HL-60 (cell line): ENCODE measurements around the gene EPHA2.

ENCODE experiments used
- DNase-seq, 2 experiments: peaks; one replicate each; pipeline ENCODE4 v3.0.0-alpha.2; 2010 to 2020; ENCODE audit warnings: low read depth in 1 of 2, low spot score in 1 of 2
- H3K27ac ChIP-seq: fragments of 250-450 bp; sonication (Bioruptor Pico); replicated peaks from 2 replicates; pipeline ENCODE4 v1.5.1; 2020; ENCODE audit warnings: mild to moderate bottlenecking, moderate library complexity
- H3K27me3 ChIP-seq: fragments of 250-450 bp; sonication (Bioruptor Pico); 2 replicates; pipeline ENCODE4 v1.5.1; 2021; ENCODE audit warnings: mild to moderate bottlenecking, moderate library complexity; ENCODE audit not compliant: insufficient read depth, poor library complexity, severe bottlenecking
- H3K4me3 ChIP-seq: replicated peaks from 2 replicates; pipeline ENCODE4 v1.5.1; 2011; ENCODE audit warnings: mild to moderate bottlenecking, control low read depth, low read length; ENCODE audit not compliant: insufficient read depth
- GABPA ChIP-seq: IDR thresholded peaks from 2 replicates; pipeline ENCODE4 v1.6.1; 2012; ENCODE audit warnings: low read depth
- POLR2AphosphoS5 ChIP-seq: IDR thresholded peaks from 2 replicates; pipeline ENCODE4 v1.6.1; 2012; ENCODE audit warnings: low read depth
- SPI1 ChIP-seq: IDR thresholded peaks from 2 replicates; pipeline ENCODE4 v1.6.1; 2012; ENCODE audit warnings: low read depth, mild to moderate bottlenecking, borderline replicate concordance
- TF ChIP-seq, protein P1 (sequence below): IDR thresholded peaks from 2 replicates; pipeline ENCODE4 v1.6.1; 2012; ENCODE audit warnings: low read depth; ENCODE audit not compliant: insufficient replicate concordance
- TF ChIP-seq, protein P2 (sequence below): IDR thresholded peaks from one replicate; pipeline ENCODE4 v1.5.1; 2011; ENCODE audit warnings: low read length, control low read depth, inconsistent platforms; ENCODE audit not compliant: insufficient read depth

Gene EPHA2

DNA sequence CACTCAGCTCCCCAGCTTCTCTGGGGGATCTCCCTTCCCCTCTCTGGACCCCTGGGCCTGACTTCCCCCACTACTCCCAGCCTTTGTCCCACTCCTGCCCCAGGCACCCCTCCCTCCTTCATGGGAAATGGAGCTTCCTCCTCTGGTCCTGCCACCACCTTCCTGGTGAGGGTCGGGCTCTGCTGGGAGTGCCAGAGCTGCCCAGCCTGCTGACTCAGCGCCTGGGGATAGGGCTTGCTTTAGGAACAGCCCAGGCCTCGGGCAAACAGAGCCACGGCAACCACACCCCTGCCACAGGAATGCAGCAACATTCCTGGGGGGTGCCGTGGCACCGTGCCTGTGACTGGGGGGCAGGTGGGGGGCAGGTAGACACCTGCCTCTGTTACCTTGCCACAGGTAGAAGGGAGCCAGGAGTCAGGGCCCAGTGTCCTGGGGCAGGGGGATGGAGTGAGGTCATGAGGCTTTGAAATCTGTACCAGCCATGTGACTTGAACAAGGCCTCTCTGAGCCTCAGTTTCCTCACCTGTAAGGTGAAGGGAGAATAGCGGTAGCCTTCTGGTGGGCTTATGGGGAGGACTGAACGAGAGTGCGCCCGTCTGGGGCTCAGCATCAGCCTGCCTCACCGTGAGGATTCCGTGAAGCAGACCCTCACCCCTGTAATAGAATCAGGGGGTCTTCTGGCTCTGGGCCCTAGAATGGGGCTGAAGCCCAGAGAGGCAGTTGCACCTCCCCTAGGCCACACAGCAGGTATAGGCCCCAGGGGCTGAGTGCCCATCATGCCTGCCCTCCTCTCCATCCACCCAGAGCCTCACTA, 17.8 kb upstream of the EPHA2 start:
- peaks cover 12% of the 10 kb centered on the region for H3K27me3 ChIP-seq
- TF ChIP-seq, protein P1, sequence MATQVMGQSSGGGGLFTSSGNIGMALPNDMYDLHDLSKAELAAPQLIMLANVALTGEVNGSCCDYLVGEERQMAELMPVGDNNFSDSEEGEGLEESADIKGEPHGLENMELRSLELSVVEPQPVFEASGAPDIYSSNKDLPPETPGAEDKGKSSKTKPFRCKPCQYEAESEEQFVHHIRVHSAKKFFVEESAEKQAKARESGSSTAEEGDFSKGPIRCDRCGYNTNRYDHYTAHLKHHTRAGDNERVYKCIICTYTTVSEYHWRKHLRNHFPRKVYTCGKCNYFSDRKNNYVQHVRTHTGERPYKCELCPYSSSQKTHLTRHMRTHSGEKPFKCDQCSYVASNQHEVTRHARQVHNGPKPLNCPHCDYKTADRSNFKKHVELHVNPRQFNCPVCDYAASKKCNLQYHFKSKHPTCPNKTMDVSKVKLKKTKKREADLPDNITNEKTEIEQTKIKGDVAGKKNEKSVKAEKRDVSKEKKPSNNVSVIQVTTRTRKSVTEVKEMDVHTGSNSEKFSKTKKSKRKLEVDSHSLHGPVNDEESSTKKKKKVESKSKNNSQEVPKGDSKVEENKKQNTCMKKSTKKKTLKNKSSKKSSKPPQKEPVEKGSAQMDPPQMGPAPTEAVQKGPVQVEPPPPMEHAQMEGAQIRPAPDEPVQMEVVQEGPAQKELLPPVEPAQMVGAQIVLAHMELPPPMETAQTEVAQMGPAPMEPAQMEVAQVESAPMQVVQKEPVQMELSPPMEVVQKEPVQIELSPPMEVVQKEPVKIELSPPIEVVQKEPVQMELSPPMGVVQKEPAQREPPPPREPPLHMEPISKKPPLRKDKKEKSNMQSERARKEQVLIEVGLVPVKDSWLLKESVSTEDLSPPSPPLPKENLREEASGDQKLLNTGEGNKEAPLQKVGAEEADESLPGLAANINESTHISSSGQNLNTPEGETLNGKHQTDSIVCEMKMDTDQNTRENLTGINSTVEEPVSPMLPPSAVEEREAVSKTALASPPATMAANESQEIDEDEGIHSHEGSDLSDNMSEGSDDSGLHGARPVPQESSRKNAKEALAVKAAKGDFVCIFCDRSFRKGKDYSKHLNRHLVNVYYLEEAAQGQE: no peak
- no peak for TF ChIP-seq GABPA
- no peak for TF ChIP-seq POLR2AphosphoS5
- no peak for TF ChIP-seq SPI1
- TF ChIP-seq, protein P2, sequence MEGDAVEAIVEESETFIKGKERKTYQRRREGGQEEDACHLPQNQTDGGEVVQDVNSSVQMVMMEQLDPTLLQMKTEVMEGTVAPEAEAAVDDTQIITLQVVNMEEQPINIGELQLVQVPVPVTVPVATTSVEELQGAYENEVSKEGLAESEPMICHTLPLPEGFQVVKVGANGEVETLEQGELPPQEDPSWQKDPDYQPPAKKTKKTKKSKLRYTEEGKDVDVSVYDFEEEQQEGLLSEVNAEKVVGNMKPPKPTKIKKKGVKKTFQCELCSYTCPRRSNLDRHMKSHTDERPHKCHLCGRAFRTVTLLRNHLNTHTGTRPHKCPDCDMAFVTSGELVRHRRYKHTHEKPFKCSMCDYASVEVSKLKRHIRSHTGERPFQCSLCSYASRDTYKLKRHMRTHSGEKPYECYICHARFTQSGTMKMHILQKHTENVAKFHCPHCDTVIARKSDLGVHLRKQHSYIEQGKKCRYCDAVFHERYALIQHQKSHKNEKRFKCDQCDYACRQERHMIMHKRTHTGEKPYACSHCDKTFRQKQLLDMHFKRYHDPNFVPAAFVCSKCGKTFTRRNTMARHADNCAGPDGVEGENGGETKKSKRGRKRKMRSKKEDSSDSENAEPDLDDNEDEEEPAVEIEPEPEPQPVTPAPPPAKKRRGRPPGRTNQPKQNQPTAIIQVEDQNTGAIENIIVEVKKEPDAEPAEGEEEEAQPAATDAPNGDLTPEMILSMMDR: no peak
- no peak overlapping the region for H3K4me3 ChIP-seq
- DNase-seq: peak; percentile 35 to 54
- H3K27ac ChIP-seq: peak overlapping the region; percentile 45

DNA sequence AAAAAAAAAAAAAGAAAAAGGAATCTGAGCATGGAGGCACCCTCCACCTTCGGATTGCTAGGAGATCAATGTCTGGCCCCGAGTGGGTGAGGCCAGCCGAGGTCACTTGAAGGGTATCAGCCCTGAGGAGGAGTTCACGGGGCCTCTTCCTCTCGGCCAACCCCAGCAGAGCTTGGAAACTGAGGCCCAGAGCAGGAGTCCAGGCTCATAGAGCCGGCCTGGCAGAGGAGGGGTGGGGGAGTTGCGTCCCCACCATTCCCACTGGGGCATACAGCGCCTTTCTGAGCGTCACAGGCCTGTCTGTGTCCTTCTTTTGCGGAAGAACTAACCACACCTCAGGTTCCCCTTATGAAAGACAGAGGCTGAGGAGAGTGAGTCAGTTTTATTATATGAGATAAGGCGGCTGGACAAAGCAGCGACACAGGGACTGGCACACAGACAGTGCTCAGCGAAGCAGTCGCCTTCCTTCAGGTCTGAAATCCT, 17.1 kb upstream of the EPHA2 start:
- H3K4me3 ChIP-seq: no peak overlapping the region
- peak overlapping the region; percentile 45 for H3K27ac ChIP-seq
- DNase-seq: peak in 1 of 2 experiments; percentile 75
- TF ChIP-seq, protein P1: no peak
- TF ChIP-seq SPI1: peak; percentile 12; the same call in 1 of the 2 replicates
- peaks cover 18% of the 10 kb centered on the region for H3K27me3 ChIP-seq

DNA sequence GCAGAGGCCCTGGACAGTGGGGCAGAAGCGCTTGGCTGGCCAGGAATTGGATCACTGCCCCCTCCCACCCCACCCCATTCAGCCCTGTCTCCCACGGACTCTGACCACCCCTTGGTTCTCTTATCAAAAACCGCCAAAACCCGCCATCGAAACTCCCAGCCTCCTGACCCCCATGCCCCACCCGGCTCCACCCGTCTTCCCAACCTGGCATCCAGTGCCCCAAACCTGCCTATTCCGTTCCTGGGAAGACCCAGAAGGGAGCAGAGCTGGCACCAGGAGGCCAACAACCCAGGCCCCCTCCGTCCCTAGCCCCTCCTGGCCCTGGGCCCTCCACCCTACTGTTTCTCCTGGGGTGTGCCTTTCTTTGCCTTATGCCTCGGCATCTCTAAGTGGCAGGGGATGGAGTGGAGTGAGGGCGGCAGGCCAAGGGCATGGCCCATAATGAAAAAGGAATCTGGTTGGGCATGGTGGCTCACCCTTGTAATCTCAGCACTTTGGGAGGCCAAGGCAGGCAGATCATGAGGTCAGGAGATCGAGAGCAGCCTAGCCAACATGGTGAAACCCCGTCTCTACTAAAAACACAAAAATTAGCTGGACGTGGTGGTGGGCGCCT, 16.5 kb upstream of the EPHA2 start:
- peaks cover 22% of the 10 kb centered on the region for H3K27me3 ChIP-seq
- DNase-seq: no peak
- TF ChIP-seq SPI1 (no peak), GABPA (no peak), POLR2AphosphoS5 (no peak)
- TF ChIP-seq, protein P2: no peak
- TF ChIP-seq, protein P1: no peak
- H3K27ac ChIP-seq: no peak overlapping the region
- no peak overlapping the region for H3K4me3 ChIP-seq
